Measurements from ENCODE around the gene C14orf119.

Gene C14orf119

DNA sequence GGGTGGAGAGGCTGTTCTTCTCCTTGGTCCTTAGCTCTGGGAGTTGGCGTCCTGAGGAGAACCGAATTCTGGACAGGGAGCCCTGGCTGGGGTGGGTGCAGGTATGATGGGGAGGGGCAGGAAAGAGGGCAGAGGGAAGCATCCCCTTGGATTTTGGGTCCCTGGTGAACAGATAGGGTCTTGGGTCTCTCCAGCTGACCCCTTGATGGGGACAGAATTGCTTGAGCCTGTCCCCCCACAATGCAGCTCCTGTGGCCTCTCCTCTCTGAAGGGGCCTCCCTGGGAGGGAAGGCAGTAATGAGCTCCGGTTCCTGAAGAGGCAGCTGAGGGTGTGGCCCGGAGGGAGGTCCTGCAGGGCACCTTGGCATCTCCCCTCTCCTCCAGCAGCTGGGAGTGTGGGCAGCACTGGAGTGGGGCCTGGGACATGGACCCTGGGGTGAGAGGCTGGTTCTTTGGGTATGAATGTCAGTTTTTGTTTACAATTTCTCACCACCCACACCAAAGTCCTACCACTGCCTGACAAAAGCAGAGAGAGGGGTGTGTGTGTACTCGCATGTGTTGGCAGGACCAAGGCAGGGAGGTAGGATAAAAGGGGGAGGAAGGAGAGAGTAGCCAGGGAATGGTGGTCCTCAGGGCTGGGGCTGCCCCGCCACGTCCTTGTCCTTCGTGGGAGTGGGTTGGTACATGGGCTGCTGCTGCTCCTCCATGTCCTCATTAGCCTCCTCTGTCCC is 31.4 kb downstream of the C14orf119 start:
- DNase-seq (ENCODE audit: low read depth in 2 of 2), result no peak

DNA sequence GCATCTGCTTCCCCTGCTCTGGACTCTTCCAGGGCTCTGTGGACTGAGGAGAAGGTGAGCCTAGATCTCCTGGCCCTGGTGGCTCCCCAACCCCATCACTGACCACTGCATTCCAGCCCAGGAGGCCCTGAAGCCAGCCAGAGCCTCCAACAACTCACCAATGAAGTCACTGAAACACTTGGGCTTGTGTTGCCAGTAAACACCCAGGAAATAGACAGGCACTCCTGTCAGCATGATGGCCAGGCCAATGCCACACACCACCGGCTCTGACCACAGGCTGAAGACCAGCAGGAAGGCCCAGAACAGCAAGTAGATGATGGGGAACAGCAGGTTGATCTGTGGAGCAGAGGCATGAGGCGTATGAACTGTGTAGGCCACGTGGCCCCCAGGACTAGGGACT is 32.6 kb downstream of the C14orf119 start:
- DNase-seq (ENCODE audit: low read depth in 2 of 2), result no peak

- no peak for DNase-seq (ENCODE audit: low read depth in 2 of 2)
Measured at GRCh38 chr14:23128969-23129758, 33.9 kb downstream of the C14orf119 start.

DNA sequence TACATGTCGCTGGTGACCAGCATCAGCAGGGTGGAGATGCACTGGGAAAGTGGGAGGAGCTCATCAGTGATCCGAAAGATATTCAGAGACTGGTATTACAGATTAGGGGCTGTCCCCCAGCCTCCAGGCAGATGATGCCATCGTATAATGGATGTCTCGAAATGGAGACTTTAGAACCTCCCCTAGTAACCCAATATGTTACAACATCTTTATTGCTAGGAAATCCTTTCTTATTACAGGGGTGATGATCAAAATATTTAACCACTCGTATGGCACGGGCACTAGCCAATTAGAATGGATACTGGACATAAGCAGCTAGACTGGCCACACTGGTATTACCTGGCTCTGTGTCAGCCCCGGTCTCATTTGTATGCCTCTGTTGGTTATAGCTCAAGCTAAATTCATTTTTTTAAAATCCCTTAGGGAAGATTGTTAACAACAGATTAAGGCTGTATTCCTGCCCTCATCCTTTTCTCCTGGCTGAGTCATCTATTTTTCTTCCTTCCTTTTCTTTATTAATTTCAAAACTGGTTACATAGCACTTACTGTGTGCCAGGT is 34.5 kb downstream of the C14orf119 start:
- no peak for DNase-seq (ENCODE audit: low read depth in 2 of 2)

DNA sequence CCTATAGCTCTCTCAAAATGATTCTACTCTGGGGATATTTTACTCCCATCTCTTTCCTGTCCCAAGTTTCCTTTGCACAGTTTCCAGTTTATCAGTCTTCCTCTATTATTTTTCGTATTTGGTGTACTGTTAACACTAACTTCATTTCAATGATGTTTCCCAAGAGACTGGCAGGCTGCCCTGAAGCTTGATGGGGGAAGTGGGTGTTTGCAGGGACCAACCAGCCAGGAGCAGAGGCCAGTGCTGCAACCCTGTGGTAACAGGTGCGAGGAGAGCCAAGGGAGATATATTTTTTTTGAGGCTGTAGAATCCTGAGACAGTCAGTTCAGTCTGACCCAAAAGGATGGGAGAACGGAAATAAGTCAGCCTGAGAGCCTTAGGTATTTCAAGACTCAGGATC is 35.6 kb downstream of the C14orf119 start:
- DNase-seq (ENCODE audit: low read depth in 2 of 2), result no peak

DNA sequence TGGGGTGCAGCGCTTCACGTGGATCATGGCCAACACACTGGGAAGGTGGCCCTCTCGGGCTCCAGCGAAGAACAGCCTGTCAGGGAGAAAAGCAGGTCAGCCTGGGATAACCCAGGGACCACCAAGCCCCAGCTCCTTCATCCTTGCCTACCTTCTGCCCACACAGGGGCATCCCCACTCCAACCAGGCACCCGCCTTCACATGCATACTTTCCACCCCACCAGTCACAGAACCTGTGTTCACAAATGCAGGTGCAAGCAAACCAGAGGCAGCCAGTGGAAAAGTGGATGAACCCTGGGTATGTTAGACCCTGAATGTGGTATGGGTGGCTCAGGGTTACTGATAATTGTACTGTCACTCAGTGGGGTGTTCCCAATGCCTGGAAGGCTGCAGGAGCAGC is 36.2 kb downstream of the C14orf119 start:
- no peak for DNase-seq (ENCODE audit: low read depth in 2 of 2)

DNA sequence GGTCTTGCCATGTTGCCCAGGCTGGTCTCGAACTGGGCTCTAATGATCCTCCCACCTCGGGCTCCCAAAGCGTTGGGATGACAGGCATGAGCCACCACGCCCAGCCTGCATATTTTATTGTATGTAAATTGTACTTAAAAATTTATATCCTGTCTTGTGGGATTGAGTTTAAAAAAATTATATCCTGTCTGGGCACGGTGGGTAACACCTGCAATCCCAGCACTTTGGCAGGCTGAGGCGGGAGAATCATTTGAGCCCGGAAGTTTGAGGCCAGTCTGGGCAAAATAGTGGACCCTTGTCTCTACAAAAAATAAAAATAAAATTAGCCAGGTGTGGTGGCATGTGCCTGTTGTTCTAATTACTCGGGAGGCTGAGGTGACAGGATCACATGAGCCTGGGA is 37.7 kb downstream of the C14orf119 start:
- DNase-seq (ENCODE audit: low read depth in 2 of 2), result no peak

GRCh38 chr14:23136566-23137133 is 41.3 kb downstream of the C14orf119 start:
- no peak for DNase-seq (ENCODE audit: low read depth in 2 of 2)

DNA sequence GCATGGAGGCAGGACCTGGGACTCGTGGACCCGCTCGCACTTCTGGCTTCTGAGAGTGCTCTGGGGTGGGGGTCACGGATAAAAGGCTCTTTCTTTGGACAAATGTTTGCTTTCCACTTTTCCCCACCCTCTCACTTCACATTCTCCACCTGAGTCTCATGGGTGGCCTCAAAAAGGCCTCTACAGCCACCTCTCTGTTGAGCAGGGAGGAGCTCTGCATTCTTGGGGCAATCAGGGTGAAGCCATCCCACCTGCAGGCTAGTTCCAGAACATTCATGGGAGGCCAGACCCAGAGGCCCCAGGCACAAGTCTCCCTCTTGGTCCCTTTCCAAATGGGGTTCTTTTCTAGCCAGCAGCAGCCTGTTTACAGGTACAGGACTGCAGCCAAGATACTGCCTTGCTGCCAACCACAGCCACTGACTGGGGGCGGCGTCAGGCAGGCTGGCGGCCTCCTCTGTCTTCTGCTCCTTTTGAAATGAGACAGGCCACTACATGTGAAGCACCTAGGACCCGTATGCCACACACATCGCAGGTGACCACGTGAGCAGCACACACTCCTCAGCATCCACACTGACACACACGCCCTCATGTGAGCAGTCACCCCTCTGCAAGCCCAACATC is 42.0 kb downstream of the C14orf119 start:
- no peak for DNase-seq (ENCODE audit: low read depth in 2 of 2)

- no peak for DNase-seq (ENCODE audit: low read depth in 2 of 2)
Measured at GRCh38 chr14:23137813-23138535, 42.7 kb downstream of the C14orf119 start.

GRCh38 chr14:23139874-23140273 is 44.6 kb downstream of the C14orf119 start:
- DNase-seq (ENCODE audit: low read depth in 2 of 2), result no peak

- no peak for DNase-seq (ENCODE audit: low read depth in 2 of 2)
Measured at GRCh38 chr14:23140371-23140770, 45.1 kb downstream of the C14orf119 start.

- DNase-seq (ENCODE audit: low read depth in 2 of 2), result no peak
Measured at GRCh38 chr14:23141706-23142444, 46.6 kb downstream of the C14orf119 start.

GRCh38 chr14:23142826-23143225 is 47.5 kb downstream of the C14orf119 start:
- DNase-seq (ENCODE audit: low read depth in 2 of 2), result no peak

GRCh38 chr14:23143911-23144310 is 48.6 kb downstream of the C14orf119 start:
- DNase-seq (ENCODE audit: low read depth in 2 of 2), result no peak

DNA sequence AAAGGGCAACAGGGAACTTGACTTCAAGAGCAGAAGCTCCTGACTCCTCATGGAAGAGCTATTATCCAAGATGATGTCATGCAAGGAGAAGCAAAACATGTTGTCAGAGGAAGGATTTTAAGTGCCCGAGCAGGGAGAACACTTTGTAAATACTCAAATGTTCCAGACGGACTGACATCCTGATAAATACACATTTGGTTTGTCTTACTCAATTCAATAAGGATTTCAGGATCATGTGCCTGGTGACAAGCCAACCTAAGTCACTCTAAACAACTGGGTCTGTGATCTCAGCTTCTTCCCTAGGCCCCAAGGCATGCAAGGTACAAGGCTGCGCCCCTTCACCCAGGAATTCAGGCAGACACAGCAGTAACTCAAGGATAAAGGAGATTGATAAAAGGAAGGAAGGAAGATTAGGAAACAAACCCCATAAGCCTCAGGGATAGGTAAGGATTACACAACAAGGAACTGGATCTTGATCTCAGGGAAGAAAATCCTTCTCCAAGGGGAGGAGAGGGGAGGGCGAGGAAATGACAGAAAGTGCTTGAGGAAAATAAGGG is 50.6 kb downstream of the C14orf119 start:
- no peak for DNase-seq (ENCODE audit: low read depth in 2 of 2)

- no peak for DNase-seq (ENCODE audit: low read depth in 2 of 2)
Measured at GRCh38 chr14:23146351-23146910, 51.1 kb downstream of the C14orf119 start.

DNA sequence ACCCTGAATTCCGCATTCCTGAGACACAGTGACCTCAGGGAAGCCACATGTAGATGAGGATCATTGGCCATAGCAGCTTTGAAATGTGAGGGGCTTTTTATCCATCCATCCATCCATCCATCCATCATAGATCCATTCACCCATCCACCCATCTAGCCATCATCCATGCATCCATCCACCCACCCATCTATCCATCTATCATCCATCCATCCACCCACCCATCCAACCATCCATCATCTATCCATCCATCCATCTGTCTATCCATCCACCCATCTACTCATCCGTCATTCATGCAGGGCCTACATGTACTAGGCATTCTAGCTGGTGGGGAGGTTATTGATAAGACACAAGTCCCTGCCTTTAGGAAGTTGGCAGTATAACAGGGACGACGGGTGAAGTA is 51.7 kb downstream of the C14orf119 start:
- DNase-seq (ENCODE audit: low read depth in 2 of 2), result no peak

- DNase-seq (ENCODE audit: low read depth in 2 of 2), result no peak
Measured at GRCh38 chr14:23147676-23148075, 52.4 kb downstream of the C14orf119 start.

GRCh38 chr14:23148591-23149249 is 53.4 kb downstream of the C14orf119 start:
- no peak for DNase-seq (ENCODE audit: low read depth in 2 of 2)
